ENCODE measurements around the gene CD47.
A peak's percentile ranks its signal among the peaks of the same experiment; 100 is the strongest.

Gene CD47

DNA sequence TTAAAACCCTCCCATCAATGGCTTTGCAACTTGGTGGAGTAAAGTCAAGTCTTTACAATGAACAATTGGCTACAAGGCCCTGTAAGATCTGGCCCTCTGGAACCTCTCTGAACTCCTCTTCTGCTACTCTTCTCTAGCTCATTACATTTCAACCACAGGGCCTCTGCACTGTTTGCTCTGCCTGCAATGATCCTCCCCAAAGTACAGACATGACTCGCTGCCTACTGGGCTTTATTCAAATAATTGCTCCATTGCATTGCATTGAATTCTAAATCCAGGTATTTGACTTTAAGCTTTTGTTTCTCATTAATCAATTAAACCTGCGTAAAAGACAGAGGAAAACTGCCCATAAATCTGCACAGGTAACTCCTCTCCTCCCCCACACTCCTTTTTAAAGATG is 96.7 kb downstream of the CD47 start:
- H3K27ac ChIP-seq: no peak overlapping the region
- no peak for DNase-seq (ENCODE audit: low read depth, low spot score)

- peak overlapping the region; percentile 29 for H3K27ac ChIP-seq
- DNase-seq (ENCODE audit: low read depth, low spot score): no peak
Measured at GRCh38 chr3:107993771-107994170, 97.1 kb downstream of the CD47 start.

All from epithelial cell of prostate (primary cell).